RCC 7860 (cell line): Measurements from ENCODE around the gene TMPRSS3.
A peak's percentile ranks its signal among the peaks of the same experiment; 100 is the strongest.

Experiments
- DNase-seq: peaks from one replicate; pipeline ENCODE4 v3.0.0-alpha.2; 2015; ENCODE audit warnings: low spot score
- FAIRE-seq: peaks from 2 replicates; lab custom pipeline; 2012; peaks lifted over from hg19 to GRCh38; lab: Jason Lieb, UNC

Gene TMPRSS3

DNA sequence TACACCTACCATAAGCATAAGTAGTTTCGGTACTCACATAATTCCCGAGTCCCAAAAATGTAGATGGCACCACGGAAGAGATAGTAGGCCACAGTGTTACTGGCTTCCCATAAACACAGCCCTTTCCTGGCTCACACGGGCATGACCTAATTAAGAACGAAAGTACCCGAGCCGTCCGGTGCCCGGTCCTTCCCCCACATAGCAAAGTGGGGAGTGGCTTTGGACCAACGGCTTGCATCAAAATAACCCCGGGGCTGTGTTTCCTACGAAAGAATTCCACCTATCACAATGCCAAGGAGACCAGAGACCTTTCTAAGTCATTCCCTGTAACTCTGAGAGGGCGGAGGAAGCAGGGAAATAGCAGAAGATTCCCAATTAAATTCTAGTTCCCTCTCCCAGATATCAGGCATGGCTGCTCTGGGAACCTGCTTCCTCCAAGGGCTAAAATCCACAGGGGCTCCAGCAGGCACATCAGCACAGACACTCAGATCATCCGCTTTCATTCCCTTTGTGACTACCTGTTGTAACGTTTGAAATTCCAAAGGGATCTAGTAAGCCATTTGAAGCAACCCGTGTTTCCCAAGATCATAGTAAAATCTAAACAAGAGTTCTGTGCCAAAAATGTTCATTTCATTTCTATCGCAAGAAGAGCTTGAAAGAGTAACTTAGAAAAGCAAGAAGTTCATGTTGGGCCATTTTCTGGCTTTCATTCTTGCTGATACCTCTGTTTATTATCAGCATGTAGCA, at the start of gene TMPRSS3:
Gene TMPRSS3, minus strand, starts transcription at position 148 of the 747 bp plus-strand sequence. CDS start 635 bp downstream, outside the sequence.
- DNase-seq: no peak
- no peak for FAIRE-seq

DNA sequence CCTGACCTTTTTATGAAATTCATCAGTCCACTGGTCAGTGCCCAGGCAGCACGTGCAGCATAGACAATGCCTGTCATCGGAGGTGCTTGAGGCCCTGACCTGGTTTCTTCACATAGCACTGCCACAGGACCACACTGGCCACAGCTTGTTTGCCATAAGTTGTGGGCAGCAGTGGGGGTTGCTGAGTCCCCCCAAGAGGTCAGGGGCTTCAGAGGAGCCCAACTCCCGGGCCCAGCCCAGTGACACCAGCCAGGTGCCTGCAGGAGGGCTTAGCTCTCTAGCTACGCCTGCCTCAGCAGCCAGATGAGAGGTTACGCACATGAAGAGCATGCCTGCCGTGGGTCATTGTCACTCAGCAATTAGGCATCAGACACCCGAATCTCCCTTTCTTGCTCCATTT, 49.5 kb upstream of the TMPRSS3 start:
- DNase-seq (no peak), FAIRE-seq (no peak)

DNA sequence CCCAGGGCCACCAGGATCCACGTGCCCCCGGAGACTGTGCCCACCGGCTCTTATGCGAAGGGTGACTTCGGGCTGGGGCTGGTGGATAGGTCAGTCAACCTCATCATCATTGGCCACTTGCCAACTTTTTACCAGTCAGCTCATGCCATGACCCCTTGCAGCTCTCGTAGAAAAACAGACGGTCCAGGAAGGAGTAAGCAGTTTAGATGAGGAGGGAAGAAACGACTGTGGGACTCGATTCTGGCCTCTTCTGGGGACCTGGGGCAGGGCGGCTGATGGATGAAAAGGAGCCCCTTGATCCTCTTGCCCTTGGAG, 48.9 kb upstream of the TMPRSS3 start:
- no peak for FAIRE-seq
- DNase-seq: no peak

DNA sequence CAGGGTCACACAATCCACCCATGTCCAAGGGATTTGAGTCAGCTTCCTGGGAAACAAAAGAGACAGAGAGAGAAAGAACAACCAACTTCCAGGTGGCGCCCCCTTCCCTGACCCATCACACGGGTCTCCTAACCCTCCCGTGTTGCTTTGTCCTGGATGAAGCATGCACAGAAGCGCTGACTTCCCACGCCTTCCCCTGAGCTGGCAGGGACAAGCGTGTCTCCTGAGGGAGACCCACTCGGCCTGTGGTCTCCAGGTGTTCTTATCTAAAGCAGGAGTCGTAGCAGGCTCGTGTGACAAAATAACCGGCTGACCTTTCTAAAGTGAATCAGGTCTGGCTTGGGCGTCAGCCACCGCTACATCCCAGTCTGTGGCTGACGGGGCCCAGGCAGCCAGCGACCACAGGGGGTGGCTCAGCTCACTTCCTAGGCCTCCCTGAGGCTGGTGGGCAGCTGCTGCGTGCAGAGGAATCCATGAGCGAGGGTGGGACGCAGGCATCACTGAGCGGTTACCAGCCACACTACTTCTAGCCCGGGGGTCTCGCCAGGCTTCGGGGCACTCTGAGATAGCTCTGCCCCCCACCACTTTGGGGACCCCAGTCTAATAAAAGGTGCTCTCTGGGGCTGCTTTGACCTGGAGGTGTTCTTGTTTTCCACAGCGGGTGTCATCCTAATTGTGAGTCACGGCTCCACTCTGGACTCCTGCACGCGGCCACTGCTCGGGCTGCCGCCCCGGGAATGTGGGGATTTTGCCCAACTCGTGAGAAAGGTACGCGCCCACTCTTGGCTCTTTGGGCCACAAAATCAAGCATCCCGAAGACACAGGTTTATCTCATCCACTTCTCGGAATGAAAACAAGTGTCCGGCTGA, 48.3 kb upstream of the TMPRSS3 start:
- DNase-seq (no peak), FAIRE-seq (no peak)

DNA sequence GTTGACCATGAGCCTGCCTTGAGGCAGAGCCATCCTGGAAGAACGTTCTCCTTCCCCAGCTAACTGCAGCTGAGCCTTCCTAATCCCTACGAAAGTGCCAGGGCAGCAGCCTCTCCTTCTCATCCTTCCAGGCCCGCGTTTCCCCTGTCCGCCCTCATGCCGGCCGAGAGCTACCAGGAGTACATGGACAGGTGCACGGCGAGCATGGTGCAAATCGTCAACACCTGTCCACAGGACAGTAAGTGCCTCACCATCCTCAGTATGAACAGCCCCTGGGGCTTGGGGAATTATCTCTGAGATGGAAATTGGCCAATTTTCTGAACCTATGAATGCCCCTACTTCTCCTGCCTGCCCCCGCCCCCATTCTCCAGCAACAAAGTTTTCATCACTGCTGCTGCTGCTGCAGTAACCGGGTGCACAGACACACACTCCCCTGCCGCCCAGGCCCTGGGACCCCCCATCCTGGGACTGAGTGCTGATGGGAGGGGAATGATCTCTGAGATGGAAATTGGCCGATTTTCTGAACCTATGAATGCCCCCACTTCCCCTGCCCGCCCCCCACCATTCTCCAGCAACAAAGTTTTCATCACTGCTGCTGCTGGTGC, 47.4 kb upstream of the TMPRSS3 start:
- FAIRE-seq: no peak
- no peak for DNase-seq

DNA sequence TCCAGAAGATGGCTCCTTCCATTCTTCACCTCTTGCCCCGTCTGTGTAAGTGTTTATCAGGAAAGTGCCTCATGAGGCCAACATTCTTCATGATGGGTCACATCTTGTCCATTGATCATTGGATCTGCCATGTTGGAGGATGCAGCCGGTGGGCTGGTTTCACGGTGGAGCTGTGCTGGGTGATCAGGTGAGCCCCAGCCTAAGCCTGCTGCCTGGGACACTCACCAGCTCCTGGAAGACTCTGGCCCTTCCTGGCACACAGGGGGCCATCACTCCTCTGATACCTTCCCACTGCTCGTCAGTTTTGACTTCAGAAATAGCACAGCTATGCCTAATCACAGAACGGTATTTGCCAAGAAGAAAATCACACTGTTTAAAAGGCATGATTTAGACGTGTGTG, 46.1 kb upstream of the TMPRSS3 start:
- no peak for DNase-seq
- no peak for FAIRE-seq

DNA sequence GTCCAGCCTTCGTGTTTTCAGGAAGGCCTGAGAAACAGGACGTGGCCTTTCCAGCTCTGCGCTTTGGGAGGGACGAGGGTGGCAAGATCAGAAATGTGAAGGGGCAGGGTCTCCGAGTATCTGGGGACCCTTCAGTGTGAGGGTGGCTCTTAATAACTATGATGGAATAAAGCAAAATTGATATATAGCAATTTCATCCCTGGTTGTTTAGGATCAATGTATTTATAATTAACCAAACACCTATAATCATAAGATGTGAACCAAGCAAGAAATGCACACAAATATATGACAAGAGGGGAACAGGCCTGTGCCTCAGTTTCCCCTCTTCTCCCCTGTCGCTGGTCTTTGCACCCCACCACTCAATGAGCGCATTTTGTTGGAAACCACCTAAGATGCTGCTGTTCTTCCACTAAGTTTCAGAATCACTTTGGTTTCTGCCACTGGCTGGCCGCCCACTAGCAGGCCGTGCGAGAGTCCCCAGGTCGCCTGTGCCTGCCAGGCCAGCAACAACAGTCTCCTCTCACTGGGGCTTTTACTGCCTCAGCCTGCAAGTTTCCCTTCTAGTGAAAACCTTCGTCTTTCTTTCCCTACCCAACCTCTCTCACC, 44.4 kb upstream of the TMPRSS3 start:
- FAIRE-seq: no peak
- no peak for DNase-seq

DNA sequence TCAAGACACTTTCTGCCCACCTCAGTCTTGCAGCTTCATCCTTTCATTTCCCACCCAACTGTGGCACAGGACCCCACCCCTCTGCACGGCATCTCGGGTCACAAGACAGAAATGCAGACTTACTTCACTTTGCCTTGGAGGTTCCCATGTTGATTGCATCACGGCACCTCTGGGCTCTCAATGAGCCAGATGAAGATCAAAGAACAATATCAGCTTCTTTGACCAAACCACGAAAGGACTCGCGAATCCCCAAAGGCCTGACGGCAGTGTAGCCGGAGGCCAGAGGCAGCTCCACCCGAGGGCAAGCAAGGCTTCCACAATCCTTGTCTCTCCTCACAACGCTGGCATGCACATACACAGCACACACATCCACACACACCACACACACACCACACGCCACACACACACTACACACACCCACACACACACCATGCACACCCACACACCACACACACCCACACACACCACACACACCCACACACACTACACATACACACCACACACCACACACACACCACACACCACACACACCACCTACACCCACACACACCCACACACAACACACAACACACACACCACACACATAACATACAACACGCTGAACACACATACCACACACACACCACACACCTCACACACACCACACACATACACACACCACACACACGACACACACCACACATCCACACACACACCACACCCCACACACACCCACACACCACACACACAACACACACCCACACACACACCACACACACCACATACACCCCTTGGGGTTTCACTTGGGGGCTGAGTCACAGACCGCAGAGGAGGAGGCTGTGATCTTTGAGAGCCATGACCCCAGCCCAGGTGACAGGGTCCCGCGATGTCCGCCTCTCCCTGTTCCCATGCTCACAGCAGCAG, 43.7 kb upstream of the TMPRSS3 start:
- FAIRE-seq (no peak), DNase-seq (no peak)

DNA sequence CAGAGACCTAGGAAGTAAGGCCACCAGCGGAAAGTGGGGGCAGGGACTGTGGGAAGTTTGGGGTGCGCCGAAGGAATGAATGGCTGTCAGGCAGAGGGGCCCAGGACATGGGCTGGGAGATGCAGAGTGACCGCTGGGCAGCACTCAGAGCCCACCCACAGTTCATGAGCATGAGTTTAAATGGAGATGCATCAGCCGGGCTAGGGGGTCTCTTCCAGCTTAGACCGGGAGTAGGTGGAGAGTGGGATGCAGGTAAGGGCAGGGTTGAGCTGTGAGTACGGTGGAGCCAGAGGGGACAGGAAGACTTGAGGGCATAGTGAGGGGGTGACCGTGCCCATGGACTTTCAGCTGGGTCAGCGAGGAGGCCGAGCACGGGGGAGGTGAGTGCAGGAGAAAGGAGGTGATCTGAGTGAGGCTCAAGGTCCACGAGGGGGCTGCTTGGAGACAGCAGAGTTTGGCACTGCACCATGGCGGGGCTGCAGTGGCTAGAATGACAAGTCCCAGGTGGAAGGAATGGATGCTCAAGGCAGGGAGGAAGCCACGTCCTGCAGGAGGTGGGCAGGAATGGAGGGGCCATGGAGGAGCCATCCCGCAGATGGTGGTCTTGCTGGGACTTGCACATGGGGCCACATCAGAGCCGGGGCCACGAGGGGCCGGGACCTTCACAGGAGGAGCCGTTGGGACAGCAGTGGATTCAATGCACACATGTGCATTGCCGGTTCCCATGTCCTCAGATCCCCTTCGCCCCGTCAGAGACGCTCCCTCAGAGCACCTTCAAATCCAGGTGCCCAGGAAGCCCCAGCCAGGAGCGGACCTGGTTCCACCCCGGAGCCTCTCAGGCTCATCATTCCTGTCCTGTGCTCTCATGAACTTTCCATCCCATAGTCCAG, 42.7 kb upstream of the TMPRSS3 start:
- no peak for DNase-seq
- FAIRE-seq: no peak

DNA sequence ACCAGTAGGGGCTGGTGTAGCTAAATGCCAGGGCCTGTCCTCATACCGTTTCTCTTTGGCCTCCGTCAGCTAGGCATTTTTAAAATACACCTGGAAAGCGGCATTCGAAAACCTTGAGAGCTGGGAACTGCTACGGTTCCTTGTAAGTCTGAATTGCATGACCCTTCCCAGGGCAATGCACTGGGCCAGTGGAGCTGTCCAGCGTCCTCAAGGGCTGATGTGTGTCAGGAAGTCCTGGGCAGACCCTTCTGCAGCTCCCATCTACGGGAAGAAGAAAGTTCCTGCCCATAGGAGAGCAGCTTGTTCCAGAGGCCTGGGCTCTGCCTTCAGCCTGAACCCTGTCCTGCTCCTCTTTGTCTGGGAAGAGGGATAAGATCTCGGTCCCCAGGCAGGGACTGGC, 41.9 kb upstream of the TMPRSS3 start:
- no peak for FAIRE-seq
- no peak for DNase-seq

DNA sequence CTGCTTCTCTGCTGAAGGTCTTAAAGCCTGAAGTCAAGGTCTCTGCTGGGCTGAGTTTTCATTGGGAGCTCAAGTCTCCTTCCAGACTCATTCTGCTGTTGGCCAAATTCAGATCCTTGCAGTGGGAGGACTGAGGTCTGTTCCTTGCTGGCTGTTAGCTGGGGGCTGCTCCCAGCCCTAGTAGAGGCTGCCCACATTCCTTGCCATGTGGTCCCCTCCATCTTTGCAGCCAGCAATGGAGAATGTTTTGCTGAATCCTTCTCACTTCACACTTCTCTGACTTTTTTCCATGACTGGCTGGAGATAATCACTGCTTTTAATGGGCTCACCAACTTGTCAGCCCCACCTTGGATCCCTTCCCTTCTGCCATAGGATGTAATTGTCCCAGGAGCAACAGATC, 41.1 kb upstream of the TMPRSS3 start:
- FAIRE-seq (no peak), DNase-seq (no peak)

DNA sequence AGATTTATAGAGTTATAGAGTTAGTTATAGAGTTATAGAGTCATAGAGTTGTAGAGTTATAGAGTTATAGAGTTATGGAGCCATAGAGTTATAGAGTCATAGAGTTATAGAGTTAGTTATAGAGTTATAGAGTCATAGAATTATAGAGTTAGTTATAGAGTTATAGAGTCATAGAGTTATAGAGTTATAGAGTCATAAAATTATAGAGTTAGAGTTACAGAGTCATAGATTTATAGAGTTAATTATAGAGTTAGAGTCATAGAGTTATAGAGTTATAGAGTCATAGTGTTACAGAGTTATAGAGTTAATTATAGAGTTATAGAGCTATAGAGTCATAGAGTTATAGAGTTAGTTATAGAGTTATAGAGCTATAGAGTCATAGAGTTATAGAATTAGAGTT, 40.0 kb upstream of the TMPRSS3 start:
- DNase-seq (no peak), FAIRE-seq (no peak)

DNA sequence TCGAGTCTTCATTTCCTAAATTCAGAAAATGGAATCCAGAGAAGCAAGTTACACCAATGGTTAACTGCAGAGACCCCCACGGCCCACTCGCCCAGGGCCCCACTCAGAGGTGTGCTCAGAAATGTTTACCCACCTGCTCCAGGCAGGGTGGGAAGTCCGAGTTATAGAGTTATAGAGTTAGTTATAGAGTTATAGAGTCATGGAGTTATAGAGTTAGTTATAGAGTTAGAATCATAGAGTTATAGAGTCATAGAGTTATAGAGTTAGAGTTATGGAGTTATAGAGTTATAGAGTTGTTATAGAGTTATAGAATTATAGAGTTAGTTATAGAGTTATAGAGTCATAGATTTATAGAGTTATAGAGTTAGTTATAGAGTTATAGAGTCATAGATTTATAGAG, 39.5 kb upstream of the TMPRSS3 start:
- no peak for DNase-seq
- FAIRE-seq: peak; percentile 40

DNA sequence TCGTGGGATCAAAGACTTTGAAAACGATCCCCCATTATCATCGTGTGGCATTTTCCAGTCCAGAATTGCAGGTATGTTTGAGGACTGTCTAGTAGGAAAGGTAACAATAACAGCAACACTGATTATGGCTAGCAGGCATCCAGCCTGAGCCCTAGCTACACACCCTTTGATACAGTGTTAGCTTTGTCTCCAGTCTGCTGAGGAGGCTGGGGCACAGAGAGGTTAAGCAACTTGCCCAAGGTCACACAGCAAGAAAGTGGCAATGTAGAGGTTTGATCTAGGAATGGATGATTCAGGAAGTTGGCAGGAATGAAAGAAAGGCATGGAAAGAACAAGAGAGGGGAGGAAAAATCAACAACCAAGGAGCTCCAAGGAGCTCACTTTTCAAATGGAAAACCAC, 39.0 kb upstream of the TMPRSS3 start:
- no peak for DNase-seq
- no peak for FAIRE-seq

DNA sequence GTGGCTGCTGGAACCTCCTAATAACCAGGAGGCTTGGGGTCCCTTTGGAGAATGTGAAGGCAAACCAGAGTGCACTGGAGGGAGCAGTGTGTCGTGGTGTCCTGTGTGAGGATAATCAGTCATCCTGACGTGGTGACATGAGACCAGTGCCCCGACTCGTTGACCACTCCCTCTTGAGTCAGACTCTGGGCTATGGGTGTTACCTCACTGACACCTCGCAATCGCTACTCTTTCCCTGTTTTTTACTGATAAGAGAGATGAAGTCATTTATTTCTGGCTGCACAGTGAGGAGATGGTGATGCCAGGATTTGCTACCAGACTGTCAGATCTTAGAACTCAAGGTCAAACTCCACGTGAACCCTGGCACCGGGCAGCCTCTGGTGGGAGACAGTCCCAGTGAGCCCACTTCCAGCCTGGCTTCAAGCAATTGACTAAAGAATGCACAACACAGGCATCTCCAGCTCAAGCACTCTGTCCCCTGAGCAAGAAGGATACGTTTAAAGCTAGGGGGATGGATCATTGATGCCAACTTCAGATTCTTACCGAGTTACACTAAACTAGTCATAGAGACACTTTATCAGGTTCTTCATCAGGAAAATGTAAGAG, 38.2 kb upstream of the TMPRSS3 start:
- FAIRE-seq (no peak), DNase-seq (no peak)

DNA sequence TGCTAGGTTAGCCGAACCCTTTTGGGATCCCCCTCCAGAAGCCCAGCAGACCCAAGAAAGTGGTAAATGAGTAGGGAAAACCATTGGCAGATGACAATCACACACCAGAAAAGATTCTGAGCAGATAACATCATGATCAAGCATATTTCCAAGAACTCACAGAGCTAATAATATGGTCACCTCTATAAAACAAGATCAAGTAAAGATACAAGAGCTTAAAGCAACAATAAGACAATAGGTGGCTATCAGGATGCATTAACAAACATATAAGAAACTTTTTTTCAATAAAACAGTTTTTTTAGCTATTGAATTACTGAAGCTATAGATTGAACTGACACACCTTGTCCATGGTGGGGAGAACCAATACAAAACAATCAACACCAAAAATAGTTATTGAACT, 36.8 kb upstream of the TMPRSS3 start:
- FAIRE-seq (no peak), DNase-seq (no peak)

DNA sequence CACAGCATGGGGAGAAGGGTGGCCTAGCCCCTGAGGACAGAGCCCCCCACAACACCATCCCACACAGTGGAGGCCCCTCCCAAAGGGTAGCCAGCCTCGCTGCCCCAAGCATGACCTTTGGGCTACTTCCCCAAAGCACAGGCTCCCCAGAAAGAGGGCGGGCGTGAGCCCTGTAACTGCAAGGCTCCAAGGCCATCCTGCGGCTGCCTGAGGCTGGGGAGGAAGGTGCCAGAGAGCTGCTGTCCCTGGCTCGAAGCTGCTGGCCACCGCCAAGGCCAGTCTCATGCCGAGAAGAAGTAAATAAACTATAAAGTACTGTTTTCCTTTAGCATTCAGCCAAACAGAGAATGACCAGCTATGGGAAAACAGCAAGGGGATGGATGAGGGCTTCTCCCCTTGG, 35.3 kb upstream of the TMPRSS3 start:
- FAIRE-seq (no peak), DNase-seq (no peak)

DNA sequence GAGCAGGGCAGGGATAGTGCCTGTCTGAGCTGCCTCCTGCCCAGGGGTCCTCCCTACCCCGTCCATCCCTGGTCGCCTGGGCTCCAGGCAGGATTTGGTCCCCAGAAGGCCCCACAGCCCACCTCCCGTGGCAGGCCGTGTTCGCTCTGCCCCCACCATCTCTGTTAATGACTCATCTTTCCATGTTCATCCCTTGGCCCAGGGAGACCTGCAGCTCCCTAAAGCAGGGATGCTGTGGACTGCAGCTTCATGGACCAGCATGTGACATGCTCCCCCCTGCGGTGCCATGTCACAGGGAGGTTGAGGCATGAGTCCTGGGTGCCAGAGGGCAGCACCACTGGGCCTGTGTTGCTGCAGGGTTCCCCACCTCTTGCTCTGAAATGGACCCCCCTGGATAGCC, 34.7 kb upstream of the TMPRSS3 start:
- FAIRE-seq (no peak), DNase-seq (no peak)

DNA sequence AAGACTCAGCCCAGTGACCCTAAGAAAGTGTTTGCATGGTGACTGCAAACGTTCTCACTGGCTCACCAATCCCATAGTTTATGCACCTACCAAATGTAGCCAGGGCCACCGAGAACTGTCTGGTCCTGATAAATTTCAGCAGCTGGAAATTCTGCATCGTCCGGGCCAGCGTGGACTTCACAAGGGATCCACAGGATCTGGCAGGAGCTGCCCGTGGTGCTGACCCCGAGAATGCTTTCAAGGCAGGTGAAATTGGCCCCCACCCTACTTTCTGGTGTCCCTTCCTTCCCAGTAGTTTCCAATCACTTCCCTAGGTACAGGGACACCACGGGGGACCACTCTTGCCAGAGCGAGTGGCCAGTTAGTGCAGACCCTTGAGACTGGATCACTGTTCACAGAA, 34.0 kb upstream of the TMPRSS3 start:
- no peak for DNase-seq
- no peak for FAIRE-seq
